ENCODE results near the gene RHO.
"Not testable (repeated sequence)": the region's sequence is repeated elsewhere in the genome, so short reads cannot be mapped to it uniquely, and the experiment has no call there.

RHO gene

GRCh38 chr3:129485721-129486663 is 42.4 kb upstream of the RHO start:
- no peaks in the 10 kb centered on the region for H3K36me3 ChIP-seq (ENCODE audit: insufficient read depth)
- TF ChIP-seq CTCF (conservative IDR thresholded peaks at IDR 0.05; ENCODE audit: low read depth, low read length) = no peak
- no peak overlapping the region for H3K4me3 ChIP-seq (IDR thresholded peaks at IDR 0.05; ENCODE audit: insufficient read depth, low read depth, low read length)
- 0 out of 2 replicates have a peak overlapping the region, but pooled peaks have one; percentile 14 for H3K27ac ChIP-seq
- no peaks in the 10 kb centered on the region for H3K27me3 ChIP-seq (ENCODE audit: insufficient read depth, low read depth)
- 0 out of 2 replicates have a peak overlapping the region, but pooled peaks have one; percentile 19 for H3K4me2 ChIP-seq
- peaks cover 25% of the 10 kb centered on the region for H3K4me1 ChIP-seq (ENCODE audit: low read depth, poor library complexity, severe bottlenecking)
- H3K79me2 ChIP-seq (ENCODE audit: insufficient read depth, low read depth) = no peaks in the 10 kb centered on the region
- no peak overlapping the region for H3K9ac ChIP-seq
- no peak overlapping the region for H2AFZ ChIP-seq (ENCODE audit: low read depth)
- no peaks in the 10 kb centered on the region for H4K20me1 ChIP-seq (ENCODE audit: insufficient read depth)

DNA sequence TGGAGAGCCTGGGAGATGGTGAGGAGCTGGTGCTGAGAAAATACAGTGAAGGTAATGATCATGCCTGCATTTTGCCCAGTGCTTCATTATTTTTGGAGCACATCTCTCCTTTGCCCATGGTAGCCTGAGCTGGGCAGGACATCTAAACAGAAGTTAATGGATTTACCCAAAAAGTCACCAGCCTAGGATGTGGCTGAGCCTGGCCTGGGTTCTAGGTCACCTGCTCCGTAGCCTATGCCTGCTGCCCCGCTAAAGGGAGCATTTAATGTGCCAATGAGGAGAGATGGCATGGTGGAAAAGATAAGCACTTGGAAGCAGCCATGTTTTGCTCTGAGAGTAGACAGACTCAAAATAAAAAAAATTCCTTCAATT is 41.8 kb upstream of the RHO start:
- Histone ChIP-seq H3K27ac (no peak overlapping the region), H2AFZ (ENCODE audit: low read depth) (no peak overlapping the region), H3K4me1 (ENCODE audit: low read depth, poor library complexity, severe bottlenecking) (peaks cover 26% of the 10 kb centered on the region), H3K27me3 (ENCODE audit: insufficient read depth, low read depth) (no peaks in the 10 kb centered on the region), H3K36me3 (ENCODE audit: insufficient read depth) (no peaks in the 10 kb centered on the region), H3K4me2 (no peak overlapping the region), H3K9ac (no peak overlapping the region), H3K79me2 (ENCODE audit: insufficient read depth, low read depth) (no peaks in the 10 kb centered on the region), H4K20me1 (ENCODE audit: insufficient read depth) (no peaks in the 10 kb centered on the region), H3K4me3 (IDR thresholded peaks at IDR 0.05; ENCODE audit: insufficient read depth, low read depth, low read length) (no peak overlapping the region)
- no peak for TF ChIP-seq CTCF (conservative IDR thresholded peaks at IDR 0.05; ENCODE audit: low read depth, low read length)

DNA sequence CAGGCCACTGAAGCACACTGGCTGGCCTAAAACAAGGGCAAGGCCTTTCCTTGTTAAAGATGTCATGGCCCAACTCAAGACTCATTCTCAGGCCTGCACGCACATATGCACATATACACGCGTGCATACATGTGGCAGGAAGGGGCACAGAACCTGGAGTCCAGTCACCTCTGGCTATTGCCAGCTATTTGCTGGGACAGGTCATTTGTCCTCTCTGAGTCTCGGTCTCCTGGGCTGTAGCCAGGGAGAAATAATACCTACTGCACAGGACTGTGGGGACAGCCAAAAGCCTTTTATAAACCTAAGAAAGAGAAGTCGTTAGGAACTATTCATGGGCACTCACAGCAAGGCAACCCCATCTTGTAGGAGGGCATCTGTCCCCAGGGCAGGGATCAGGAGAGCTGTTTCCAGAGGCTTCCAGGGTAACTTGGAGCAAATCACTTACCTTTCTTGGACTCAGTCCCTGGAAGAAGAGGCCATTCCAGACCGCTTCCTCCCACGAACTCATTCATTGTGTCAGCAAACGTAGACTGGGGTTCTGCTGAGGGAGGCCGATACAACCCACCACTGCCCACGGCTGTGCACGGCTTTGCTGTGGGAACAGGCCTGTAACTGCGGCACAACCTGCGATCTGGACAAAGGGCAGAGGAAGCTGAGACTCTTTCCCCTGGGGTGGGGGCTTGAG is 41.1 kb upstream of the RHO start:
- H3K4me3 ChIP-seq (IDR thresholded peaks at IDR 0.05; ENCODE audit: insufficient read depth, low read depth, low read length) = no peak overlapping the region
- H3K9ac ChIP-seq = no peak overlapping the region
- H3K4me2 ChIP-seq = no peak overlapping the region

DNA sequence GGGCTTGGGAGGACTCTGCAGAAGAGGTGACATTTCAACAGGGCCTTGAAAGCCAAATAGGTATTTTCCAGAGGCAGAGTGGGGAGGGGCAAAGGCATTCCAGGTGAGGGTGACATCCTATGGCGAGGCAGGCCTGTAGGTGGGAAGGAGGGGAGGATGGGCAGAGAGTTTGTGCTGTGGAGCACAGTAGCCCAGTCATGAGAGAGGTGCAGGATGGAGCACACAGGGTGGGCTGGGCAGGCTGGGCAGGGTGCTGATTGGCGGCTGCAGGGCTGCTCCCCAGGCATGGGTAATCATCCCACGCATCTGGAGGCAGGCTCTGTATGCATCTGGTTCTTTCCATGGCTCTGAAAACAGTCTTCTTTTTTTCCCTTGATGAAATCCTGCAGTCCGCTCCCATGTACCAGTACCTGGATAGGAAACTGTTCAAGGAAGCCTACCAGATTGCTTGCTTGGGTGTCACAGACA is 40.5 kb upstream of the RHO start:
- not testable (repeated sequence) for H3K27ac ChIP-seq; H3K4me3 ChIP-seq (IDR thresholded peaks at IDR 0.05; ENCODE audit: insufficient read depth, low read depth, low read length); H2AFZ ChIP-seq (ENCODE audit: low read depth); H3K27me3 ChIP-seq (ENCODE audit: insufficient read depth, low read depth); H4K20me1 ChIP-seq (ENCODE audit: insufficient read depth); H3K79me2 ChIP-seq (ENCODE audit: insufficient read depth, low read depth); H3K36me3 ChIP-seq (ENCODE audit: insufficient read depth); H3K9ac ChIP-seq; H3K4me2 ChIP-seq
- H3K4me1 ChIP-seq (ENCODE audit: low read depth, poor library complexity, severe bottlenecking) = peaks cover 26% of the 10 kb centered on the region

More for the DNA sequence above, 41.1 kb upstream of the RHO start:
- no peak for TF ChIP-seq CTCF (conservative IDR thresholded peaks at IDR 0.05; ENCODE audit: low read depth, low read length)
- no peaks in the 10 kb centered on the region for H4K20me1 ChIP-seq (ENCODE audit: insufficient read depth)
- H3K4me1 ChIP-seq (ENCODE audit: low read depth, poor library complexity, severe bottlenecking) = peaks cover 26% of the 10 kb centered on the region
- H3K36me3 ChIP-seq (ENCODE audit: insufficient read depth) = no peaks in the 10 kb centered on the region
- no peak overlapping the region for H3K27ac ChIP-seq
- no peaks in the 10 kb centered on the region for H3K27me3 ChIP-seq (ENCODE audit: insufficient read depth, low read depth)
- H3K79me2 ChIP-seq (ENCODE audit: insufficient read depth, low read depth) = no peaks in the 10 kb centered on the region
- H2AFZ ChIP-seq (ENCODE audit: low read depth) = no peak overlapping the region

GRCh38 chr3:129489258-129489657 is 39.2 kb upstream of the RHO start:
- H3K27me3 ChIP-seq (ENCODE audit: insufficient read depth, low read depth); H3K4me2 ChIP-seq; H3K4me3 ChIP-seq (IDR thresholded peaks at IDR 0.05; ENCODE audit: insufficient read depth, low read depth, low read length); H3K36me3 ChIP-seq (ENCODE audit: insufficient read depth); H3K79me2 ChIP-seq (ENCODE audit: insufficient read depth, low read depth); H3K27ac ChIP-seq; H4K20me1 ChIP-seq (ENCODE audit: insufficient read depth); H2AFZ ChIP-seq (ENCODE audit: low read depth); H3K9ac ChIP-seq: not testable (repeated sequence)
- peaks cover 26% of the 10 kb centered on the region for H3K4me1 ChIP-seq (ENCODE audit: low read depth, poor library complexity, severe bottlenecking)

Data from KMS-11 (cell line).